ENCODE data around the gene LGI4. TPM values are rescaled to one million over a fixed set of nuclear protein-coding genes. Genes with fewer than 3 reads are reported as not detected.

The LGI4 gene
- total and polyA plus RNA-seq, 2 donors (not counting 1 experiment from before 2014, with no cell fraction given), result 0.17 to 0.19 TPM

- Histone ChIP-seq H3K27ac (ENCODE audit: insufficient read depth, low read length) (no peak overlapping the region), H4K20me1 (ENCODE audit: control insufficient read depth, extremely low read depth, insufficient read depth, low read length) (no peaks in the 10 kb centered on the region), H3K9ac (ENCODE audit: insufficient read depth, low read length) (no peak overlapping the region), H3K4me3 (replicated peaks in 1 of 4; ENCODE audit: control extremely low read depth in 1 of 4, insufficient read depth in 1 of 4, low read depth in 3 of 4, low read length in 4 of 4) (no peak overlapping the region), H3K79me2 (ENCODE audit: control insufficient read depth, insufficient read depth, low read length) (no peaks in the 10 kb centered on the region), H2AFZ (ENCODE audit: low read length) (no peak overlapping the region), H3K36me3 (ENCODE audit: control insufficient read depth, insufficient read depth, low read length) (no peaks in the 10 kb centered on the region), H3K9me3 (ENCODE audit: control insufficient read depth, insufficient read depth, low read depth, low read length) (no peaks in the 10 kb centered on the region), H3K4me2 (ENCODE audit: extremely low read depth, insufficient read depth, low read length) (no peak overlapping the region), H3K4me1 (ENCODE audit: control insufficient read depth, extremely low read depth, insufficient read depth, low read length) (peaks cover 13% of the 10 kb centered on the region), H3K27me3 (ENCODE audit: control insufficient read depth, insufficient read depth, low read length) (no peaks in the 10 kb centered on the region)
- TF ChIP-seq EZH2 (IDR thresholded peaks at IDR 0.05; ENCODE audit: low read length, missing control alignments), result no peak
- no peak for TF ChIP-seq CTCF (conservative IDR thresholded peaks at IDR 0.05 in 1 of 2, IDR thresholded peaks at IDR 0.05 in 1 of 2; ENCODE audit: low read depth in 1 of 2, low read length in 2 of 2)
- peak; percentile 38 to 58 for DNase-seq (ENCODE audit: low read depth in 2 of 2)
These were observed 14.4 kb downstream of the LGI4 start for GRCh38 chr19:35120492-35120891.

- TF ChIP-seq CTCF (conservative IDR thresholded peaks at IDR 0.05 in 1 of 2, IDR thresholded peaks at IDR 0.05 in 1 of 2; ENCODE audit: low read depth in 1 of 2, low read length in 2 of 2) (no peak), EZH2 (IDR thresholded peaks at IDR 0.05; ENCODE audit: low read length, missing control alignments) (no peak)
- Histone ChIP-seq H3K36me3 (ENCODE audit: control insufficient read depth, insufficient read depth, low read length) (no peaks in the 10 kb centered on the region), H3K4me1 (ENCODE audit: control insufficient read depth, extremely low read depth, insufficient read depth, low read length) (peaks cover 13% of the 10 kb centered on the region), H3K27ac (ENCODE audit: insufficient read depth, low read length) (no peak overlapping the region), H3K27me3 (ENCODE audit: control insufficient read depth, insufficient read depth, low read length) (no peaks in the 10 kb centered on the region), H3K9ac (ENCODE audit: insufficient read depth, low read length) (no peak overlapping the region), H3K9me3 (ENCODE audit: control insufficient read depth, insufficient read depth, low read depth, low read length) (no peaks in the 10 kb centered on the region), H2AFZ (ENCODE audit: low read length) (no peak overlapping the region), H3K4me3 (replicated peaks in 1 of 4; ENCODE audit: control extremely low read depth in 1 of 4, insufficient read depth in 1 of 4, low read depth in 3 of 4, low read length in 4 of 4) (no peak overlapping the region), H4K20me1 (ENCODE audit: control insufficient read depth, extremely low read depth, insufficient read depth, low read length) (no peaks in the 10 kb centered on the region), H3K79me2 (ENCODE audit: control insufficient read depth, insufficient read depth, low read length) (no peaks in the 10 kb centered on the region), H3K4me2 (ENCODE audit: extremely low read depth, insufficient read depth, low read length) (no peak overlapping the region)
- no peak for DNase-seq (ENCODE audit: low read depth in 2 of 2)
These were observed 15.2 kb downstream of the LGI4 start for GRCh38 chr19:35119578-35120155.

- DNase-seq (ENCODE audit: low read depth in 2 of 2), result no peak
- Histone ChIP-seq H3K4me1 (ENCODE audit: control insufficient read depth, extremely low read depth, insufficient read depth, low read length) (peaks cover 10% of the 10 kb centered on the region), H3K4me2 (ENCODE audit: extremely low read depth, insufficient read depth, low read length) (no peak overlapping the region), H4K20me1 (ENCODE audit: control insufficient read depth, extremely low read depth, insufficient read depth, low read length) (no peaks in the 10 kb centered on the region), H3K4me3 (replicated peaks in 1 of 4; ENCODE audit: control extremely low read depth in 1 of 4, insufficient read depth in 1 of 4, low read depth in 3 of 4, low read length in 4 of 4) (no peak overlapping the region), H3K27me3 (ENCODE audit: control insufficient read depth, insufficient read depth, low read length) (no peaks in the 10 kb centered on the region), H3K9ac (ENCODE audit: insufficient read depth, low read length) (no peak overlapping the region), H3K36me3 (ENCODE audit: control insufficient read depth, insufficient read depth, low read length) (no peaks in the 10 kb centered on the region), H3K27ac (ENCODE audit: insufficient read depth, low read length) (no peak overlapping the region), H2AFZ (ENCODE audit: low read length) (no peak overlapping the region), H3K79me2 (ENCODE audit: control insufficient read depth, insufficient read depth, low read length) (no peaks in the 10 kb centered on the region), H3K9me3 (ENCODE audit: control insufficient read depth, insufficient read depth, low read depth, low read length) (no peaks in the 10 kb centered on the region)
- no peak for TF ChIP-seq EZH2 (IDR thresholded peaks at IDR 0.05; ENCODE audit: low read length, missing control alignments)
- no peak for TF ChIP-seq CTCF (conservative IDR thresholded peaks at IDR 0.05 in 1 of 2, IDR thresholded peaks at IDR 0.05 in 1 of 2; ENCODE audit: low read depth in 1 of 2, low read length in 2 of 2)
These were observed 15.8 kb downstream of the LGI4 start for GRCh38 chr19:35119091-35119490.
